Mesenchymal stem cell (in vitro differentiated cells and primary cell): ENCODE results near the gene SERTAD1.
"Not testable (repeated sequence)": the region's sequence is repeated elsewhere in the genome, so short reads cannot be mapped to it uniquely, and the experiment has no call there.

Experiments used
- DNase-seq: peaks from one replicate; pipeline ENCODE4 v3.0.0-alpha.2; 2013
- H2AFZ ChIP-seq: one replicate; pipeline ENCODE4 v1.6.1; 2013; ENCODE audit warnings: low read depth, mild to moderate bottlenecking, control low read depth, inconsistent platforms, low read length, moderate library complexity
- H2AK5ac ChIP-seq: 2 replicates; pipeline ENCODE4 v1.6.1; 2013; ENCODE audit warnings: low read length, moderate library complexity, mild to moderate bottlenecking, inconsistent platforms; ENCODE audit not compliant: severe bottlenecking
- H2BK120ac ChIP-seq: one replicate; pipeline ENCODE4 v1.6.1; 2013; ENCODE audit warnings: low read depth, mild to moderate bottlenecking, inconsistent platforms, low read length, moderate library complexity
- H2BK12ac ChIP-seq, 2 experiments: one replicate each; pipeline ENCODE4 v1.6.1; 2013; ENCODE audit warnings: inconsistent platforms in 2 of 2, low read length in 2 of 2, mild to moderate bottlenecking in 2 of 2, moderate library complexity in 2 of 2, control low read depth in 1 of 2
- H2BK15ac ChIP-seq: one replicate; pipeline ENCODE4 v1.6.1; 2013; ENCODE audit warnings: mild to moderate bottlenecking, low read depth, inconsistent platforms; ENCODE audit not compliant: poor library complexity, severe bottlenecking
- H2BK5ac ChIP-seq: 2 replicates; pipeline ENCODE4 v1.6.1; 2013; ENCODE audit warnings: low read depth, mild to moderate bottlenecking, low read length, control low read depth, inconsistent platforms; ENCODE audit not compliant: poor library complexity, severe bottlenecking
- H3K14ac ChIP-seq, 2 experiments: one replicate each; pipeline ENCODE4 v1.6.1; 2013; ENCODE audit warnings: inconsistent platforms in 2 of 2, low read length in 2 of 2, control low read depth in 1 of 2, mild to moderate bottlenecking in 1 of 2, moderate library complexity in 1 of 2
- H3K18ac ChIP-seq, 2 experiments: one replicate each; pipeline ENCODE4 v1.6.1; 2013; ENCODE audit warnings: inconsistent platforms in 2 of 2, low read length in 2 of 2, control low read depth in 1 of 2, low read depth in 1 of 2, mild to moderate bottlenecking in 1 of 2
- H3K23ac ChIP-seq, 2 experiments: one replicate each; pipeline ENCODE4 v1.6.1; 2013; ENCODE audit warnings: inconsistent platforms in 2 of 2, low read length in 2 of 2, mild to moderate bottlenecking in 2 of 2, moderate library complexity in 2 of 2, control low read depth in 1 of 2
- H3K27ac ChIP-seq: 2 replicates; pipeline ENCODE4 v1.5.1; 2013; ENCODE audit warnings: mild to moderate bottlenecking, moderate library complexity, low read length, control low read depth, inconsistent platforms; ENCODE audit not compliant: poor library complexity, severe bottlenecking
- H3K27me3 ChIP-seq, 2 experiments: 2 replicates each; pipeline versions ENCODE4 v1.6.1 to v1.7.0; 2013; ENCODE audit warnings: low read length in 2 of 2, mild to moderate bottlenecking in 2 of 2, moderate library complexity in 2 of 2, control low read depth in 1 of 2, inconsistent platforms in 1 of 2; ENCODE audit not compliant: control insufficient read depth in 1 of 2, insufficient read depth in 1 of 2
- H3K36me3 ChIP-seq, 2 experiments: 2 replicates each; pipeline versions ENCODE4 v1.6.1 to v1.7.0; 2013; ENCODE audit warnings: low read length in 2 of 2, control low read depth in 1 of 2, inconsistent platforms in 1 of 2, low read depth in 1 of 2, mild to moderate bottlenecking in 1 of 2; ENCODE audit not compliant: insufficient read depth in 2 of 2, control insufficient read depth in 1 of 2
- H3K4ac ChIP-seq, 2 experiments: one replicate each; pipeline ENCODE4 v1.6.1; 2013; ENCODE audit warnings: inconsistent platforms in 2 of 2, low read length in 2 of 2, mild to moderate bottlenecking in 2 of 2, moderate library complexity in 2 of 2, control low read depth in 1 of 2, low read depth in 1 of 2
- H3K4me1 ChIP-seq: 2 replicates; pipeline ENCODE4 v1.6.1; 2013; ENCODE audit warnings: low read depth, low read length, control low read depth; ENCODE audit not compliant: control insufficient read depth, insufficient read depth
- H3K4me2 ChIP-seq: 2 replicates; pipeline ENCODE4 v1.6.1; 2013; ENCODE audit warnings: low read length, mild to moderate bottlenecking, inconsistent platforms; ENCODE audit not compliant: poor library complexity, severe bottlenecking
- H3K4me3 ChIP-seq, 2 experiments: 2 replicates each; pipeline versions ENCODE4 v1.5.1 to v1.7.0; 2013; ENCODE audit warnings: low read length in 2 of 2, mild to moderate bottlenecking in 2 of 2, control low read depth in 1 of 2, low read depth in 1 of 2; ENCODE audit not compliant: insufficient read depth in 1 of 2
- H3K79me1 ChIP-seq: replicated peaks from 2 replicates; pipeline ENCODE4 v1.6.1; 2013; ENCODE audit warnings: mild to moderate bottlenecking, control low read depth, low read length, inconsistent platforms; ENCODE audit not compliant: poor library complexity, severe bottlenecking
- H3K9ac ChIP-seq: 2 replicates; pipeline ENCODE4 v1.7.0; 2013; ENCODE audit warnings: mild to moderate bottlenecking, low read length, moderate library complexity
- H3K9me3 ChIP-seq: 2 replicates; pipeline ENCODE4 v1.7.0; 2013; ENCODE audit warnings: mild to moderate bottlenecking, low read length; ENCODE audit not compliant: control insufficient read depth
- H4K8ac ChIP-seq: one replicate; pipeline ENCODE4 v1.6.1; 2013; ENCODE audit warnings: inconsistent platforms, mild to moderate bottlenecking, low read length, moderate library complexity
- H4K91ac ChIP-seq: one replicate; pipeline ENCODE4 v1.6.1; 2013; ENCODE audit warnings: mild to moderate bottlenecking, low read length, inconsistent platforms
- WGBS: methylation state at CpG from one replicate; pipeline ENCODE4 v1.1.7; 2013; ENCODE audit warnings: mixed read lengths; 5-methylcytosine and 5-hydroxymethylcytosine counted together

Gene SERTAD1

GRCh38 chr19:40430242-40430641 is 4.5 kb upstream of the SERTAD1 start:
- not testable (repeated sequence) for H3K4ac ChIP-seq, H3K9ac ChIP-seq

GRCh38 chr19:40428197-40428596 is 2.4 kb upstream of the SERTAD1 start:
- 96% methylated on average over 7 of the region's 7 CpGs for WGBS
- H3K4me2 ChIP-seq, H3K27ac ChIP-seq, H2BK15ac ChIP-seq, H3K9ac ChIP-seq, H3K4me3 ChIP-seq, H2AFZ ChIP-seq, H3K14ac ChIP-seq, H3K27me3 ChIP-seq, H2BK12ac ChIP-seq, H2BK5ac ChIP-seq, H4K8ac ChIP-seq, H3K18ac ChIP-seq, DNase-seq, H2AK5ac ChIP-seq, H3K4ac ChIP-seq, H3K23ac ChIP-seq, H3K79me1 ChIP-seq, H4K91ac ChIP-seq, H2BK120ac ChIP-seq, H3K36me3 ChIP-seq, H3K9me3 ChIP-seq: not testable (repeated sequence)
- peaks cover 10% of the 10 kb centered on the region for H3K4me1 ChIP-seq

More at GRCh38 chr19:40430242-40430641, 4.5 kb upstream of the SERTAD1 start:
- not testable (repeated sequence) for DNase-seq, H3K27me3 ChIP-seq, H3K4me1 ChIP-seq, H2BK12ac ChIP-seq, H3K9me3 ChIP-seq, H2BK15ac ChIP-seq, H3K79me1 ChIP-seq, H2AFZ ChIP-seq, H3K36me3 ChIP-seq, H3K23ac ChIP-seq, H3K4me3 ChIP-seq, H4K8ac ChIP-seq, H3K14ac ChIP-seq, H2AK5ac ChIP-seq, H4K91ac ChIP-seq, H3K27ac ChIP-seq, H2BK5ac ChIP-seq, H2BK120ac ChIP-seq, H3K4me2 ChIP-seq
- peak overlapping the region in 1 of 2 experiments; percentile 21 for H3K18ac ChIP-seq
- WGBS, result 96% methylated on average over 7 of the region's 10 CpGs

GRCh38 chr19:40424637-40425449 is 949 bp downstream of the SERTAD1 start:
- peak overlapping the region; percentile 80 to 86 for H3K4me3 ChIP-seq
- H3K36me3 ChIP-seq, result peaks cover 11 to 15% of the 10 kb centered on the region in 2 experiments
- peak; percentile 41 for DNase-seq
- H3K23ac ChIP-seq, result peak overlapping the region; percentile 67 to 98
- no peaks in the 10 kb centered on the region for H3K9me3 ChIP-seq
- H3K18ac ChIP-seq, result peak overlapping the region; percentile 86 to 96
- peak overlapping the region; percentile 83 for H4K8ac ChIP-seq
- peak overlapping the region; percentile 100 for H2BK15ac ChIP-seq
- H2BK5ac ChIP-seq, result peak overlapping the region; percentile 97
- peaks cover 6% of the 10 kb centered on the region for H3K79me1 ChIP-seq
- H3K4ac ChIP-seq, result peak overlapping the region; percentile 73 to 89
- peak overlapping the region; percentile 88 for H2AK5ac ChIP-seq
- WGBS, result 1% methylated on average over 20 of the region's 28 CpGs
- H3K27me3 ChIP-seq, result no peaks in the 10 kb centered on the region
- peaks cover 11% of the 10 kb centered on the region for H3K4me1 ChIP-seq
- H2AFZ ChIP-seq, result no peak overlapping the region
- H3K4me2 ChIP-seq, result peak overlapping the region; percentile 94
- peak overlapping the region; percentile 75 for H2BK12ac ChIP-seq
- H3K27ac ChIP-seq, result peak overlapping the region; percentile 99
- H4K91ac ChIP-seq, result peak overlapping the region; percentile 85
- H3K9ac ChIP-seq, result peak overlapping the region; percentile 99
- peak overlapping the region; percentile 43 to 94 for H3K14ac ChIP-seq
- H2BK120ac ChIP-seq, result peak overlapping the region; percentile 96

- Histone ChIP-seq H3K27ac (no peak overlapping the region), H3K4me3 (peak overlapping the region in 1 of 2 experiments; percentile 86), H4K8ac (no peak overlapping the region), H2BK5ac (no peak overlapping the region), H3K18ac (no peak overlapping the region), H2AK5ac (no peak overlapping the region), H3K14ac (no peak overlapping the region), H2BK12ac (no peak overlapping the region), H2AFZ (no peak overlapping the region), H3K36me3 (peaks cover 11 to 15% of the 10 kb centered on the region in 2 experiments), H3K4me2 (peak overlapping the region; percentile 16), H2BK15ac (no peak overlapping the region), H3K9me3 (no peaks in the 10 kb centered on the region), H3K27me3 (no peaks in the 10 kb centered on the region), H3K79me1 (peaks cover 6% of the 10 kb centered on the region), H3K4ac (no peak overlapping the region), H3K23ac (no peak overlapping the region), H3K4me1 (peaks cover 11% of the 10 kb centered on the region), H3K9ac (peak overlapping the region; percentile 99), H2BK120ac (no peak overlapping the region), H4K91ac (no peak overlapping the region)
- 100% methylated on average over 1 of the region's 6 CpGs for WGBS
- DNase-seq, result no peak
These were observed 1.9 kb downstream of the SERTAD1 start for GRCh38 chr19:40423938-40424337.
